ENCODE results near the gene CYYR1.
A peak's percentile ranks its signal among the peaks of the same experiment; 100 is the strongest.

The CYYR1 gene

DNA sequence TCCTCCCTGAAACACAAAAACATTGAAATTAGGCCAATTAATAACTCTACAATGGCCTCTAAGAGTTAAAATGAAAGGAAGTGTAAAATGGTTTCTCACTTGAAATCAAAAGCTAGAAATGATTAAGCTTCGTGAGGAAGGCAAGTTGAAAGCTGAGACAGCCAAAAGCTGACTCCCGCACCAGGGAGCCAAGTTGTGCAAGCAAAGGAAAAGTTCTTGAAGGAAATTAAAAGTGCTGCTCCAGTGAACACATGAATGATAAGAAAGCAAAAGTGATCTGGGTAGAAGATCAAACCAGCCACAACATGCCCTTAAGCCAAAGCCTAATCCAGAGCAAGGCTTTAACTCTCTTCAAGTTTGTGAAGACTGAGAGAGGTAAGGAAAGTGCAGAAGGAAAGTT, 22.8 kb downstream of the CYYR1 start:
- DNase-seq = no peak

DNA sequence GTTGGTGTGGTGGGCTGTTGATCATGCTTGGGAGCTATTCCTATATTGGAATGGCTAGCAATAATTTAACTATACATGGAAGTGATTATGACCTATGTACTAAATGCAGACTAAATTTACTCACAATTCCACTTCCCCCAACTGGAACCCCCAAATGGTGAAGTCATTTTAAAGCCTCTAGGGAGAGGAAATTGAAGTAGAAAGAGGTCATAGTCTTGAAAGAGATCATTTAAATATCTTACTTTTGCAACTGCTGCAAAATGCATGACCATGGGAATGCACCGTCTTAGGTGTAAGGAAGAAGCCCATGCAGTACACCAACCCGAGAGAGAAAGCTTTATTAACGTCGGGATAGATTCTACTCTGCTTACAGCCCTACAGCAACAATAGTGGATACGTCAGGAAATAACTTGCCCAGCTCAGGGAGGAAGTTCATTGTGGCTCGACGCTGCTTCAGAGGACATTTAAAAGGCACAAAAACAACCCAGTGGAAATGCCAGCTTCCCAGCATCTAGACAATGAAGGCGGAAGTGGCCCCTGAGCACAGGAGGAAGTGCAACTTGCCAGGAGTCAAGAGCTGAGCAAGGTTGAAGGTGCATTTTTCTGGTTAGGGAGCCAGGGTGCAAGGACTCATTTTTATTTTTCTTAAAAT, 26.5 kb downstream of the CYYR1 start:
- peak; percentile 48 for DNase-seq

- no peak for DNase-seq
Observed at GRCh38 chr21:26544201-26544775, 28.8 kb downstream of the CYYR1 start.

- DNase-seq = no peak
Observed at GRCh38 chr21:26540651-26541050, 32.4 kb downstream of the CYYR1 start.

DNA sequence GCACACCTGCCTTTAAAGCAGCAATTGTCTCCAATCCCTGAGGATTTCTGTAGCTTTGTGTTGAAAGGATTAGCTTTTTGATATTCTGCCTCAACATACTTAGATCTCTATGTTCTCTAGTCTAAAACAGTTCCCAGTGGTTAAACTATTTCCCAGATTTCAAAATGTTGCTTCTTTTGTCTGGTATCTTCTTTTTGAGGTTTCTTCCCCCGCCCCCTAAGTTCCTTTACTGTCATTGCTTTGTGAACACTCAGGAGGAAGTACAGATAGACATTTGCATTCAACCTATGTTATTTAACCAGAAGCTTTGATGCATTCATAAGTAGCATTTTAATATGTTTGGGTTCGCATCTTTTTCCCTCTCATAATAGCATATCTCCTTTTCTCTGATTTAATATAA, 33.5 kb downstream of the CYYR1 start:
- DNase-seq = no peak

GRCh38 chr21:26534517-26534916, 38.6 kb downstream of the CYYR1 start:
- DNase-seq = no peak

DNA sequence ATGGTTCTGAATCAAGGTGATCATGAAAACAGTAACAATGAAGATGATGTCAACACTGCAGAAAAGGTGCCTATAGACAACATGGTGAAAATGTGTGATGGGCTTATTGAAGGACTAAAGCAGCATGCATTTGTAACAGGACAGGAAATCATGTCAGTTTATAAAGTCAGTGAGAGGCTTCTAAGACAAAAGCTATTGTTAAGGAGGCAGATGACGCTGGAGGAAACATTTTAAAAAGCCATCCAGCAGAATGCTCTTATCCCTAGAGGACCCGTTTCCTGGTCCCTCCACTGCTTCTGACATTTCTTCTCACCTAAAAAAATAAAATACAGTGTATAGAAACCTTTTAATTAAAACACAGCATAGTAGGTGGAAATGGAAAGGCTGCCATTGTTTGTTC, 40.9 kb downstream of the CYYR1 start:
- DNase-seq = no peak

DNA sequence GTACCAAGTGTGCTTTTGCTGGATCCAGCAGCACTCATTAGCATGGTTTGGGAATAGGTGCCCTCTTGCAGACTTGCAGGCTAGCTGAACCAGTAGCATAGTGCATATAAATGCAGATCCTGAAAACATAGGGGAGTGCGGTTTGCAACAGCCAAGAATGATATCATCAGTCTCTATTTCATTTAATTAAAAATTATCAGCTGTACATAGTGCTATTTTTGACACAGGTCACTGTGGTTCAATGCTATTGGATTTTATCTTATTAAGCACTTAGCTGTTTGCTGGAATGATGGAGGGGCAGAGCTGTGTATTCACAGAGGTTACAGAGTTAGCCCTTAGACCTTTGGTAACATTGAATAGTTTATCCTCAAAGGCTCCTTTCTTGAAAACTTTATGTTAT, 43.6 kb downstream of the CYYR1 start:
- DNase-seq = no peak

DNA sequence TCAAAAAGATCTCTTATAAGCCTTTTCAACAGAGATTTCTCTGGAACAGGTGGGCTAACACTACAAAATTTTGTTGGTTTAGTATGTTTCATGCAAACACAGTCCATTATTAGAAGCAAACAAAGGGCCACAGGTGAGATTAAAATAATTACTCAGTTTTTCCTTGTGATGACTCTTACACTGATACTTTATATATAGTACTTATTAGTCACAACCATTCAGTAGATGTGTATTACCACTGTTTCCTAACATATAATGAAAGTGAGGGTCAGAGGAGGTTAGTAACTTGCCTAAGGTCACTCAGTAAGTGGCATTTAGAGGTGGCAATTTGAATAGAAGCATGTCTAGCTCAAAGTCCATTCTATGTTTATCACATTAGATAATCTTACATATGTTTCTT, 44.2 kb downstream of the CYYR1 start:
- DNase-seq = no peak

DNA sequence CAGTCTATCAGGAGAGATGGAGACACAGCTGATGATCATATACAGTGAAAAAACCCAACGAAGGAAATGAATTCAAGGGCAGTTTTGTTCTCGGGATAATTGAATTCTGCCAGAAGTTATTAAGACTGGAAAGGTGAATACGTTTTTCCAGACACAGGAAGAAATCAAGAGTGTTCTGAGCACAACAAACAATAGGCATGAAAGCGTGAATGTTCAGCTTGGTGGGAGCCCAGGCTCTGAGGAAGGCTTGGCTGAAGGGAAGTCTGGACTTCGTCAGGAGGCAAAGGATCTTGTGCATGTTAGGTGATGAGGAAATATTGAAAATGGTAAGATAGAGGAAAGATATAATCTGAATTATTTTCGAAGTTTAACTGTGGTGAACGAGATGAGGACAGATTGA, 50.4 kb downstream of the CYYR1 start:
- DNase-seq = no peak

GRCh38 chr21:26519142-26519541, 53.9 kb downstream of the CYYR1 start:
- DNase-seq = no peak

GRCh38 chr21:26515257-26515656, 57.8 kb downstream of the CYYR1 start:
- DNase-seq = no peak

- DNase-seq = peak; percentile 62
Observed at GRCh38 chr21:26513212-26513611, 59.9 kb downstream of the CYYR1 start.

- DNase-seq = no peak
Observed at GRCh38 chr21:26512664-26513063, 60.4 kb downstream of the CYYR1 start.

DNA sequence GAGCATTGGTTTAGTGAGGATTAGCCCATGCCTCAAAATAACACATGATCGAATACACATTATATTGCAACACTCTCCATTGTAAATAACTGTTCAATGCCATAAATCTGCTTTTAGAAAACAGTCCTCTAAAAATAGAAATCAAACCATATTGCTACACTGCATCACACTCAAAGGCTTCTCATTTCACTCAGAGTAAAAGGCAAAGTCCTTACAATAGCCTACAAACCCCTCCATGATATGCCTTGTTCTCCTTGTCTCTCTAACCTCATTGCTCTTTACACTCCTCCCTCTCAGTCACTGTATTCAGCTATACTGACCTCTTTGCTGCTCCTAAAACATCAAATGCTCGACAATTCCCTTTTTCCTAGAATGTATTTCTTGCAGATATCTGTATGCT, 64.2 kb downstream of the CYYR1 start:
- DNase-seq = no peak

DNA sequence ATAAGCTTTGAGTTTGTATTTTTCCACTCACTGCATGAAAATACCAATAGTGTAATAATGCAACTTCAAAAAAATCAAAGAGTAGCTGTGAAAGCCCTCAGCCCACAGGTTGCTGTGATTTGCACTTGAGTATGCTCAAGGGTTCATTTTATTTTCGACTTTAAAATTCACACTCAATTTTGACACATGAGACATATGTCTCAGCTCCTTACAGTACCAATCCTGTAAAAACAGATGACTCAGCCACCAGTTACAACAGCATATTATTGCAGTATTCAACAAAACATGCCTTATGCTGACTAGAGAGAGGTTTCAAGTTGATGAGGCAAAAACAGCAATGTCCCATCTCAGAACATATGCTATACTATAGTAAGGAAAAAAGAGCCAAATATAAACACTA, 66.1 kb downstream of the CYYR1 start:
- DNase-seq = no peak

DNA sequence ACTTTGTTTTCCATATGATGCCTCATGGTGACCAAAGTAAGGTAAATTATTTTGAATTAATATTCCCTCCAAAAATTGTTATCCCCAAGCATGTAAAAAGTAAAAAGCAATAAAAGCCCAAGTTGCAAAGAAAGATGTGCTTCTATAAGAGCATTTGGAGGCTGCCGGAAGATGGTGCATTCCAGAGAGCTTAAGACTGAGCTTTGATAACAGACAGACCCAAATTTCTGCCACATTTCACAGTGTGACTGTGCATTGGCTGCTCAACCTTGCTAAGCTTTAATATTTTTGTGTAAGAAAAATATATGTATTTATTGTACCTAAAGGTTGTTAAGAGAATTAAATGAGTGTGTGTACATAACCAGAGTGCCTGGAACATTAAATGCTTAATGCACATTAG, 67.9 kb downstream of the CYYR1 start:
- no peak for DNase-seq

GRCh38 chr21:26503414-26503813, 69.7 kb downstream of the CYYR1 start:
- DNase-seq = no peak

DNA sequence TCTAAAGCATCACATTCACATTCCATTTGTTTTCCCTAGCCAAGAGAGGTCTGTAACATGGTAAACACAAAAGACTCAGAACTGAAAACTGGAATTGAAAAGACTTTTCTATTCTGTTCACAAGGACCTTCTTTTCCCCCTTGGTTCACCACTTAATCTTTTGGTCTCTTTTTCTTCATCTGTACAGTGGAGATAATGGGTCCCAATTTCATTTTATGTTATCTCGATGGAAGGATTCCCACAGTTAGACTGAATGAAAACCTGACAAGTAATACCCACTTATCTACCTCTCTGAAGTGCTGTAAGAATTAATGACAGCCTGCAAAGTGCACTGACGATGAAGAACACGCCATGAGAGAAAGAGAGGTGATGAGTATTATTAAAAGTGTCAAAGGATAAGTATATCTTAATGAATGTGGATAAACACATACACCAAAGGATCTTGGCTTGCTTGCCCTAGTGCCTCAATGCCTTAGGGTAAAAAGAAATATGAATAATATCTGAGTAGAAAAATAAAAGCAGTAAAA, 71.5 kb downstream of the CYYR1 start:
- DNase-seq = no peak

DNA sequence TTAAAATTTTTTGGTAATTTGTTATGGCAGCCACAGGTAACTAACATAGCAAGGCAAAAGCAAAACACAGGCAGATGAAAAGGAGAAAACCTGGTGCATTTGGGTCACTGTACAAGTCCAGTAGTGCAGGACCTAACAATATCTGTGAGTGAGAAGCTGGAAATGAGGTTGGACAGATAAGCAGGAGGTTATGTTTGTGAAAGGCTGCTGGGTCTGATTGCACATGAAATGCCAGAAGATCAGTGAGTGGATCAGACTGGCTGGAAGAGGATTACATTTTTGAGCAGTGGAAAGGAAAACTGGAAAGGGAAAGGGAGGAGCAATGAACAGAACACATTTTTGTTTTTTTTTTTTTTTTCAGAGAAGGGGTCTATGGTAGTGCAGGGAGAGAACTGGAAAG, 73.6 kb downstream of the CYYR1 start:
- no peak for DNase-seq

GRCh38 chr21:26495283-26495849, 77.7 kb downstream of the CYYR1 start:
- no peak for DNase-seq

- DNase-seq = no peak
Observed at GRCh38 chr21:26491663-26492062, 81.4 kb downstream of the CYYR1 start.

DNA sequence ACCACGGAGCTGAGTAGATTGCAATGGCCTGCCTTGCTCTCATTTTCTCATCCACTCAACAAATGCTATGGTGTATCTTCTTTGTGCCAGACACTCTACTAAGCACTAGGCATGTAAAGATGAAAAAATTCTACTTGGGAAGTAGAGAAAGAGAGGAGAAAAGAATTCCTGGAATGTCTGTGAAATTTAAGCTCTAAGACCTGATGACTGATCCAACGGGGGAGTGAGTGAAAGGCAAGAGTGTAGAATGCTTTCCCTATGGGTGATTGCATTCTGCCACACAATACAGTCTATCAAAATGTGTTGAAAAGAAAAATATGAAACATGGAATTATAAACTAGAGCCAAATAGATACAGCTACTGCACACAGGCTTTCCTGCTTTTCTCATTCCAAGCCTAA, 82.3 kb downstream of the CYYR1 start:
- DNase-seq = no peak

DNA sequence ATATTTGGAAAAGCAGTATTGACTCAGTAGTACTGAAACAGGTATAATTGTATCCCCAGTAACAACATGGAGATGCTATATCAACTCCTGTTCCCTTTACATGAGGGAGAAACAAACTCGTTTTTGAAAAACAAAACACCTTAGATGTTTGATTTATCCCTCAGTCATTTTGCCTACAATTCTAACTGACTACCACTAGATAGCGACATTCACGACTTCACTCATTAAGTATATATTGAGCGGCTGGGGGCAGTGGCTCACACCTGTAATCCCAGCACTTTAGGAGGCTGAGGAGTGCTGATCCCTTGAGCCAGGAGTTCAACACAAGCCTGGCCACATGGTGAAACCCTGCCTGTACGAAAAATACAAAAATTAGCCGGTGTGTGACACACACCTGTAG, 83.3 kb downstream of the CYYR1 start:
- no peak for DNase-seq

All from femur (tissue), 1 donor.